PC-9 (cell line): ENCODE data around the gene CLINT1. TPM values are rescaled to one million over a fixed set of nuclear protein-coding genes. Genes with fewer than 3 reads are reported as not detected.

Experiments
- BruUV-seq: library from RNA; stranded (reverse); fragments of 400-500 nt; replicated peaks from 2 replicates; lab custom pipeline; 2021; lab: Mats Ljungman, UMichigan
- CTCF ChIA-PET: fragments of 300-600 bp; sonication (Branson Sonifier 250); formaldehyde crosslinking; loops from one replicate; lab custom pipeline; 2022; ENCODE audit warnings: antibody characterized with exemption; lab: Charles Lee
- POLR2A ChIA-PET: fragments of 300-600 bp; sonication (Branson Sonifier 250); formaldehyde crosslinking; loops from one replicate; lab custom pipeline; 2022; ENCODE audit warnings: antibody characterized with exemption; ENCODE audit not compliant: unreplicated experiment; lab: Charles Lee
- DNase-seq, 2 experiments: peaks; one replicate each; pipeline versions ENCODE4 v3.0.0 to v3.0.0-alpha.2; 2015 to 2022; ENCODE audit warnings: mixed read lengths in 1 of 2
- H2AFZ ChIP-seq: fragments of 200-600 bp; sonication (generic); 2 replicates; pipeline ENCODE4 v1.8.1; 2017; ENCODE audit warnings: antibody characterized with exemption
- H3F3A ChIP-seq: fragments of 200-600 bp; sonication (generic); 2 replicates; pipeline ENCODE4 v1.8.1; 2017; ENCODE audit warnings: antibody characterized with exemption, mild to moderate bottlenecking, low read depth; ENCODE audit not compliant: insufficient read depth
- H3K27ac ChIP-seq: fragments of 200-600 bp; sonication (generic); 2 replicates; pipeline ENCODE4 v1.6.1; 2016; ENCODE audit warnings: mixed run types
- H3K27me3 ChIP-seq: fragments of 200-600 bp; sonication (generic); 2 replicates; pipeline ENCODE4 v1.6.1; 2016; ENCODE audit warnings: low read depth, mixed run types; ENCODE audit not compliant: insufficient read depth
- H3K36me3 ChIP-seq: fragments of 200-600 bp; sonication (generic); 2 replicates; pipeline ENCODE4 v1.6.1; 2016; ENCODE audit warnings: low read depth, mixed run types
- H3K4me1 ChIP-seq: fragments of 200-600 bp; sonication (generic); replicated peaks from 2 replicates; pipeline ENCODE4 v1.6.1; 2016; ENCODE audit warnings: mixed run types; ENCODE audit not compliant: insufficient read depth
- H3K4me2 ChIP-seq: fragments of 200-600 bp; sonication (generic); 2 replicates; pipeline ENCODE4 v1.6.1; 2017; ENCODE audit warnings: mixed run types
- H3K4me3 ChIP-seq: fragments of 200-600 bp; sonication (generic); 2 replicates; pipeline ENCODE4 v1.6.1; 2016; ENCODE audit warnings: mixed run types
- H3K79me2 ChIP-seq: fragments of 200-600 bp; sonication (generic); 2 replicates; pipeline ENCODE4 v1.6.1; 2017; ENCODE audit warnings: low read depth, mixed run types
- H3K9me2 ChIP-seq: fragments of 200-600 bp; sonication (generic); 2 replicates; pipeline ENCODE4 v1.8.1; 2017; ENCODE audit warnings: mild to moderate bottlenecking; ENCODE audit not compliant: insufficient read depth
- H3K9me3 ChIP-seq: fragments of 200-600 bp; sonication (generic); 2 replicates; pipeline ENCODE4 v1.8.1; 2016; ENCODE audit warnings: low read depth; ENCODE audit not compliant: insufficient read depth
- H4K20me1 ChIP-seq: fragments of 200-600 bp; sonication (generic); 2 replicates; pipeline ENCODE4 v1.8.1; 2017; ENCODE audit not compliant: insufficient read depth
- CTCF ChIP-seq: fragments of 200-600 bp; sonication (generic); conservative IDR thresholded peaks from 2 replicates; pipeline ENCODE4 v1.6.1; 2017; ENCODE audit warnings: mixed run types, antibody characterized with exemption, mild to moderate bottlenecking, moderate library complexity
- EZH2 ChIP-seq: fragments of 200-600 bp; sonication (generic); IDR thresholded peaks from 2 replicates; pipeline ENCODE4 v1.8.0; 2017; ENCODE audit warnings: antibody characterized with exemption, low read depth
- intact Hi-C: fragments of 100-400 bp; cut with micrococcal nuclease; formaldehyde crosslinking; loops from one replicate; pipeline ENCODE4 v1.10.0; 2022; ENCODE audit not compliant: unreplicated experiment
- total RNA-seq: library from RNA; stranded (reverse); gene quantifications from 2 replicates; pipeline ENCODE4 v1.2.3, GENCODE V29; 2021

The CLINT1 gene
- total RNA-seq, 1 experiment from 2014 or later, result 95.8 TPM

- DNase-seq, result no peak
- Histone ChIP-seq H3K9me2 (no peaks in the 10 kb centered on the region), H3K4me1 (no peaks in the 10 kb centered on the region), H3K4me3 (no peak overlapping the region), H3K9me3 (no peaks in the 10 kb centered on the region), H2AFZ (no peak overlapping the region), H3K27me3 (no peaks in the 10 kb centered on the region), H3K4me2 (no peak overlapping the region), H3K36me3 (no peaks in the 10 kb centered on the region), H3K79me2 (no peaks in the 10 kb centered on the region), H4K20me1 (no peaks in the 10 kb centered on the region), H3K27ac (no peak overlapping the region), H3F3A (no peaks in the 10 kb centered on the region)
- intact Hi-C loops, result no loop called here
- POLR2A ChIA-PET, result no interaction called here
- TF ChIP-seq EZH2, result no peak
- TF ChIP-seq CTCF, result no peak
- CTCF ChIA-PET, result no interaction called here
- no TSS peak for BruUV-seq
Measured at GRCh38 chr5:157758706-157759105, 100.2 kb downstream of the CLINT1 start.

- no peak for DNase-seq
- H3K9me3 ChIP-seq, result no peaks in the 10 kb centered on the region
- BruUV-seq, result no TSS peak
- ChIA-PET CTCF (no interaction called here), POLR2A (no interaction called here)
- H2AFZ ChIP-seq, result no peak overlapping the region
- H3K27ac ChIP-seq, result no peak overlapping the region
- no peaks in the 10 kb centered on the region for H4K20me1 ChIP-seq
- no peak overlapping the region for H3K4me2 ChIP-seq
- H3F3A ChIP-seq, result no peaks in the 10 kb centered on the region
- no peak for TF ChIP-seq EZH2
- TF ChIP-seq CTCF, result no peak
- H3K4me3 ChIP-seq, result no peak overlapping the region
- no peaks in the 10 kb centered on the region for H3K36me3 ChIP-seq
- no peaks in the 10 kb centered on the region for H3K79me2 ChIP-seq
- no peaks in the 10 kb centered on the region for H3K4me1 ChIP-seq
- H3K27me3 ChIP-seq, result no peaks in the 10 kb centered on the region
- no peaks in the 10 kb centered on the region for H3K9me2 ChIP-seq
- intact Hi-C loops, result no loop called here
Measured at GRCh38 chr5:157756122-157756521, 102.8 kb downstream of the CLINT1 start.

- H3K36me3 ChIP-seq, result no peaks in the 10 kb centered on the region
- no peaks in the 10 kb centered on the region for H3F3A ChIP-seq
- no TSS peak for BruUV-seq
- TF ChIP-seq EZH2, result no peak
- no peak for TF ChIP-seq CTCF
- no peak overlapping the region for H2AFZ ChIP-seq
- no peaks in the 10 kb centered on the region; the same call in 1 of the 2 replicates for H3K79me2 ChIP-seq
- H3K9me3 ChIP-seq, result no peaks in the 10 kb centered on the region
- ChIA-PET POLR2A (no interaction called here), CTCF (no interaction called here)
- no peak for DNase-seq
- no peaks in the 10 kb centered on the region for H3K4me1 ChIP-seq
- H3K4me2 ChIP-seq, result no peak overlapping the region
- no peaks in the 10 kb centered on the region for H3K9me2 ChIP-seq
- H3K27ac ChIP-seq, result no peak overlapping the region
- H4K20me1 ChIP-seq, result no peaks in the 10 kb centered on the region
- H3K27me3 ChIP-seq, result no peaks in the 10 kb centered on the region
- H3K4me3 ChIP-seq, result no peak overlapping the region
- intact Hi-C loops, result no loop called here
Measured at GRCh38 chr5:157750320-157750719, 108.6 kb downstream of the CLINT1 start.
